Measurements from ENCODE around the gene ACOX1.

ACOX1 gene

DNA sequence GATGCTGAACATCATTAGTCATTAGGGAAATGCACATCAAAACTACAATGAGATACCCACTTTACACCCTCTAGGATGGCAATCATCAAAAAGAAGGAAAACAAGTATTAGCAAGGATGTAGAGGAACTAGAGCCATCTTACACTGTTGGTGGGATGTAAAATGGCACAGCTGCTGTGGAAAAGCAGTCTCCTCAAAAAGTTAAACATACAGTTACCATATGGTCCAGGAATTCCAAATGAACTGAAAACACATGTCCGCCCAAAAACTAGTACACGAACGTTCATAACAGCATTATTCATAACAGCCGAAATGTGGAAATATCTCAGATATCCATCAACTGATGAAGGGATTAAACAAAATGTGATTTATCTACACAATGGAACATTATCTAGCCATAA, 45.2 kb downstream of the ACOX1 start:
- no peak for DNase-seq (ENCODE audit: low read depth)

DNA sequence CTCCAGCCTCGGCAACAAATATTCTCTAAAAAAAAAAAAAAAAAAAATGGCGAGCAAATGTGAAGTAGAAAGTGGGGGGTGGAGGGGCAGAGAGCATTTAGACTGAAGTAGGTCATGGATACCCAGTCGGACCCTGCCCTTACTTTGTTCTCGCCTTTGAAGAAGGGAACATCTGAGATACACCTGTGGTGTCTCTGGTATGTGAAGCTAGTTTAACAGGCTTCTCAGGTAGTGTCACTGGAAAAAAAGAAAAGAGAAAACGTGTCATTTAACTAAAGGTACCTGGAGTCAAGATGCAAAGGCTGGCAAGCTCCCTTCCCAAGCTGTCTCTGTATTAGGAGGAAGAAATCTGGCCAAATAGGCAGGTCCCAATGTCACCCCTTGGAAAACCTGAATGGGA, 46.1 kb downstream of the ACOX1 start:
- no peak for DNase-seq (ENCODE audit: low read depth)

DNA sequence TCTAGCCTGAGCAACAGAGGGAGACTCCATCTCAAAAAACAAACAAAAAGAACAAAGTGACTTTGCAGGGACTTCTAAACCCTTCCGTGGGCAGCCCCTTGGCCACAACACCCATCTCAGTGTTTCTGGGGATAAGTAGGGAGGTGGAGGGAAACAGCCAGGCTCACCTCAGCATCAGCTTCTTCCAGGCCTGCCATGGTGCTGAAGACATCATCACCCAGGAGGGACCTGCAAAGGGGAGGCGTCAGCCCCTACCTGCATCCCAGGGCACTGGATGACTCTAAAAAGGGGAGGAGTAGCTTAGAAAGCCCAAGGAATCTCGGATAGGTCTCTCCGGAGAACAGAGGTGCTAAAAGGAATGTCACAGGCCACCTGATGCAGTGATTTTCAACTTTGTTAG, 47.9 kb downstream of the ACOX1 start:
- DNase-seq (ENCODE audit: low read depth): no peak

DNA sequence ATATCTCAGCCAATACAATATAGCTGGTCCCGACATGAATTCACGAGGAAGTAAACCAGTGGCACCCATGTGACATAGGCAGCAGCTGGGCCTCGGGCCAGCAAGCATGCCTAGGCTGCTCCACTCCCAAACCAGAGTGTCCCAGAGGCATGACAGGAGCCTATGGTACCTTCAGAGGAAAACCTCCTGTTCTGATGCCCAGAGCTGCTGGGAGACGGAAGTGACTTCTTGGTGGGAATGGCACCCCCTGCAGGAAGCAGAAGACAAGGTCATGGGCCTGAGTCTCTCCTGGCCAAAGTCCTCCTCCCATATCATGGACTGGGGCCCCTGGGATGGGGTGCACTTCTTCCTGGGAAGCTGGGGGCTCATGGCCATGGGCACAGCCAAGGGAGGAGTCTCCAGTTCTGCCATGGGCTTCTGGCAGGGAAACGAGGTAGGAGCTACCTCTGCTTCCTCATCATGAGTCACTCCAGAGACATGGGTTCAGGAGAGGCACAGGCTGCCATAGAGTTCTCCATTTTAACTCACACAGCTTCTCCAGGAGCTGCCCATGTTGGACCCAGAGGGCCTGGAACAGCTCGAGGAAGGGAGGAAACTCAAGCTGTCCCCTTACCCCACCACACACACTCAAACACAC, 51.6 kb downstream of the ACOX1 start:
- DNase-seq (ENCODE audit: low read depth): no peak

DNA sequence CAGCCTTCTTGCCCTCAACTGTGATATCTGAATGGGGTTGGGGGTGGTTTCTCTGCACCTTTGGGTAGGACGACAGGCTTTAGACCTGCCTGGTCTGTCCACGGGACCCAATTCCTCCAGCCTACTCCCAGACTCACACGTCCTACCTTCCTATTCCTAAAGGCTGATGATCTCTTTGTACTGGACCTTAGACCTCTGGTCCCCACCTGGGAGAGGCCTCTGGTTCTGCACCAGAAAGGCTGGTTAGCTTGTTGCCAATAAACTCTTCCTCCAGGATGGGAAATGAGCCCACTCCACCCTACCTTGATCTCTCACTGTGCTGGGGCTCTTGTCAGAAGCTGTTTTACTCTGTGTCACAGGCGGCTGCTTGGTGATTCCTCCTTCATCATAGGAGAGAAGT, 52.5 kb downstream of the ACOX1 start:
- no peak for DNase-seq (ENCODE audit: low read depth)

DNA sequence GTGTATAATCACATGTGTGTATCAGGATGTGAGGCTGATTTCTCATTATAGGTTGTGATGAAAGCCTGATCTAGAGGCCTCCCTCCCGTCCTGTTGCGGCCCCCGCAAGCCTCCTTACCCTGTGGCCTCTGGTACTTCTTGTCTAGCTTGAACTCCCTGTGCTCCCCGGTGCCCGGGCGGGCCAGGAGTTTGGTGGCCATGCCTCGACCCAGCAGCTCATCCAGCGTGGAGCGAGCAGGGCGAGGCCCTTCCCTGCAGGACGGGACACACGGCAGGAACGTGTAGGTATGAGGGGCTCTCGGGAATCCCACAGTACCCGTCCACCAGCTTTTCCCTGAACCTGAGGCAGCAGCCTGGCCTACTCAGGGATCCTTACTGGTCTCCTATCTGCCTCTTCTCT, 53.1 kb downstream of the ACOX1 start:
- DNase-seq (ENCODE audit: low read depth): no peak

DNA sequence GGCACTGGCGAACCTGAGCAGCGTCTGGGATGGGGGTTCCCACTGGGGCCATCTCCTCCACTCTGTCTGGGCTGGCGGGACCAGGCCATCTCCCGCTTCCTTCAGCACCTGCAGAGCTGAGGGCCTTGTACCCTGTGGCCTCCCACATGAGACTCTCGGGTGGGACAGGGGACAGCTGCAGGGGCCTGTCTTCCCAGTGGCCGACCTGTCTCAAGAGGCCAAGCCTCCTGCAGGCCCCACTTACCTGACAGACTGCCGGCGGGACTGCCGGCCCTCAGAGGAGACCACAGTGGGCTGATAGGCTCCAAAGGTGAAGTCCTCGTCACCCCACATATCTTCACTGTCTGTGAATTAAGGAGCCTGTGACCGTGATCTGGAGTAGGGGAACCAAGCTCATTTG, 53.9 kb downstream of the ACOX1 start:
- DNase-seq (ENCODE audit: low read depth): no peak

DNA sequence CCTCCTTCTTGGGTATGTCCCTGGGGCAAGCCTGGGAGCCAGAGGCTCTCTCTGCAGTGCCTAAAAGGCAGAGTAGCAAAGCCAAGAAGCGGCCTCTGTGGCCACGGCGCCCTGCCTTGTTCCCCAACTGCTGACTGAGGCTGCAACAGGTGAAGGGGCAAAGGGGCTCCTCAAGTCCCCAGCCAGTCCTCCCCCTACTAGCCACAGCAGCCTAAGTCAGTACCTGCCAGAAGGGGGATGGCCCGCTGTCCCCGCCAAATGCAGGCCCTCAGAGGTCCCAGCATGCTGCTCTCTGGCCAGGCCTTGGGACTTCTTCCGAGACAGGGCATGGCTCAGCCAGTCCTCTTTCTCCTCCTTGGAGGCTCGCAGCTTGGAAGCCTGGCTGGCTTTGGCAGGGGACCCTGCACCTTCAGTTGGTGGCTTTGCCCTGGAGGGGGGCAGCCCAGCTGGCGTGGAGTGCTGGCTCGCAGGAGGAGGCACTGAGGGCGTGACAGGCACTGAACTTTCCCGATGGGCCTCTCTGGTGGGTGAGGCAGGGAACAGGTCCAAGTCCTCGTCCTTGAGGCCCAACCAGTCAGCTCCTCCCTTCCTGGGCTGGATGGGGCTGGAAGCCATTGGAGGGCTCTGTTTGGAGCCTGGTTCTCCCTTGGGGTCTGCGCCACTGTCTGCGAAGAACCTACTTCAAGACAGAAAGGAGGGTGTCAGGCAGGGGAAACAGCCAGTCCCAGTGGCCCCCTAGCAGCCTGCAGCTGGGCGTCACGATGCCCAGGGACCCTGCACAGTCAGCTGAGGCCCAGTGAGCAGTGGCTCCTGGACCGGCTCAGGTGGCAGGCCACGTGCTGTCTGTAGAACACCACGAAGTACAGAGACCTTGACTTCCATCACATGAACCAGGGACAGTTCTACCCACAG, 55.7 kb downstream of the ACOX1 start:
- DNase-seq (ENCODE audit: low read depth): no peak

DNA sequence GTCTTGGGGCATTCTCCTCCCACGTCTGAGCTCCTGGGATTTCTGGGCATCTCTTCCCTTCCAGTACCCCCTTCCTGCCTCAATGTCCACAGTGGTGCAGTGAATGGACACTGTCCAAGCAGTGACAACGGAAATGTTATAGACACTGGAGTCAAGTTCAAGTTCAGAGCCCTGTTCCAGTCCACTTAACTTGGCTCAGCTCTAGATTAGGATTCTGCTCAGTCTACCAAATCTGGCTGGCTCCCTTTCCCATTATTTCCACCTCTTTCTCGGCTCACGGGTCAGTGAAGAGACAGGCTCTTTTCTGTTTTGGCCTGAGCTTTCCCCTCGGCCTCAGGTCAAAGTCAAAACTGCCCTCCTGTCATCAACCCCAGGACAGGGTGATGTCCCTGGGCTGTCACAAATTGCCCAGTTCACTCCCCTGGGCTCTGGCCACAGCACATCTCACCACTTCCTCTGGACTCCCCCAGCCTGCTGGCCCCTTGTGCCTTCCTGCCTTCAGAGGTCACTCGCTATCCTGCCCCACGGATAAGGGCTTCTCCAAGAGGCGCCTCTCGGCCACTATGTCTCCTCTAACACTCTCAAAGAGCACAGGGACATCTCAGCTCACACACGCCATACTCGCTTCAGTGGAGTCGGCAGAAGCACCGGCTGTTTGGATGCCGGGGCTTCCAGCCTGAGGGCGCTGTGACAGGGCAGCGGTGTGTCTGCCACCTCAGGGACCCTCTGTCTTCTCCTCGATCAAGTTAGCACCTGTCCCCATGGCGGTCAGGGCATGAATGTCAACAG, 56.6 kb downstream of the ACOX1 start:
- DNase-seq (ENCODE audit: low read depth): no peak

DNA sequence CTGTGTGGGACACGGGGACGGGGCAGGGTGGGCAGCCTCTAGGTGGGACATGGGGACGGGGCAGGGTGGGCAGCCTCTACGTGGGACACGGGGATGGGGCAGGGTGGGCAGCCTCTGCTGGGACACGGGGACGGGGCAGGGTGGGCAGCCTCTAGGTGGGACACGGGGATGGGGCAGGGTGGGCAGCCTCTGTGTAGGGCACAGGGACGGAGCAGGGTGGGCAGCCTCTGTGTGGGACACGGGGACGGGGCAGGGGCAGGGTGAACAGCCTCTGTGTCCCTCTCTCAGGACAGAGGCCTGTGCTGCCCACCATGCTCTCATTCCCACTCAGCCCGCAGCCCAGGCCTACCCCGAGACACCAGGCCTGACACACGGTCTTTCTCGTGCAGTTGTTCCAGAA, 57.4 kb downstream of the ACOX1 start:
- DNase-seq (ENCODE audit: low read depth): no peak

DNA sequence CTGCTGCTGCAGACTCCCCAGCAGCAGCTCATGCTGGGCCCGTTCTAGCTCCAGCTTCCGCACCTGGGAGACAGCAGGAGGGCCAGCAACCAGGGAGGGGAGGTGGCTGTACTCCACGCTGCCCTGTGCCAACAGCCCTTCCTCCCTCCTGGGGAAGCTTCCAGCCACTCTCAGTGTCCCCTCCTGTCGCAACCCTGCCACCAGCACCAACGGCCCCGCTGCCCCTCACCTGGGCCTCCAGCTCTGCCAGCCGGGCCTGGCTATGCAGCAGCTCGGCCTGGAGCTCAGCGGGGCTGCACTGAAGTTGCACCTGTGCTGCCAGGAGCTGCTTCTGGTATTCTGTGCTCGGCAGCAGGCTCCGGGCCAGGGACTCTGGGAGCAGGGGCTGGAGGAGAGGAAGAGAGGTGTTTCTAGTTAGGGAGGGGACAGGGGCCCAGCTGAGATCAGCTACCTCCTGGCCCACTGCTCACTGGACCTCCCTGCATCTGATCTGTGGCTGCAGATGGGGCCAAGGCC, 58.9 kb downstream of the ACOX1 start:
- no peak for DNase-seq (ENCODE audit: low read depth)

DNA sequence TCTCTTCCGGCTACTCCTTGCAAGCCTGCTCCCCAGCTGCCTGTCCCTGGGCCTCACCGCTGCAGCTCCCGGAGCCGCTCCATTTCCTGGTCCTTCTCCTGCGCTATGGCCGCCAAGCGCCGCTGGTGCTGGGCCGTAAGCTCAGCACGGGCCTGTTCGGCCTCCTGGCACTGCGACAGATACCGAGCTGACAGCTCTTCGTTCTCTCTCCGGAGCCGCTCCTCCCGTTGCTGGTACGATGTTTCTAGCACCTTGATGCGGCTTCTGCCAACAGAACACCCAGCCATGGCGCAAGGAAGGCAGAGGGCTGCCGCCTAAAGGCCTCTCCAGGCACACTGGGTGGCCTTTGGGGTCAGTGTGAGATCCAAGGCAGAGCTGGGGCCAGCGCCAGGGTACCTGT, 59.4 kb downstream of the ACOX1 start:
- no peak for DNase-seq (ENCODE audit: low read depth)

DNA sequence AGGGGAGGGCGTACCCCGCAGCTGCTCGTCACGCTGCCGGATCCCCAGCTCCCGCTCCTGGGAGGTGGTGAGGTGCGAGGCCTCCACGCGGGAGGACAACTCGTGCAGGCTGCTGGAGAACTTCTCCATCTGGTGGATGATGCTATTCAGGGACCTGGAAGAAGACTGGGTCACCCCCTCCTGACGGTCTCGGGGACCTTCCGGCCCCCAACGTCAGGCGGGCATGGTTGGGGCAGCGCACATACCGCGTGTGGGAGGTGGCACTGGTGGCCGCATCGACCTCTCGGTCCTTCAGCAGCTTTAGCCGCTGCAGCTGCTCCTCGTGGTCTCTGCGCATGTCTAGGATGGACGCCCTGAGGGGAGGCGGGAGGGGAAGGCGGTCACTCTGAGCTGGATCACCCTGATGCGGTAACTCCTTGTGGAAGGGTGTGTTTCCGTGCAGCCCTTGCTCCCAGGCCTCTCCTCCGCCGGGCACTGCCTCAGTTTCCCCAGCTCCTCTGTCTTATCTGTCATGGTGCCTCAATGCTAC, 61.0 kb downstream of the ACOX1 start:
- no peak for DNase-seq (ENCODE audit: low read depth)

DNA sequence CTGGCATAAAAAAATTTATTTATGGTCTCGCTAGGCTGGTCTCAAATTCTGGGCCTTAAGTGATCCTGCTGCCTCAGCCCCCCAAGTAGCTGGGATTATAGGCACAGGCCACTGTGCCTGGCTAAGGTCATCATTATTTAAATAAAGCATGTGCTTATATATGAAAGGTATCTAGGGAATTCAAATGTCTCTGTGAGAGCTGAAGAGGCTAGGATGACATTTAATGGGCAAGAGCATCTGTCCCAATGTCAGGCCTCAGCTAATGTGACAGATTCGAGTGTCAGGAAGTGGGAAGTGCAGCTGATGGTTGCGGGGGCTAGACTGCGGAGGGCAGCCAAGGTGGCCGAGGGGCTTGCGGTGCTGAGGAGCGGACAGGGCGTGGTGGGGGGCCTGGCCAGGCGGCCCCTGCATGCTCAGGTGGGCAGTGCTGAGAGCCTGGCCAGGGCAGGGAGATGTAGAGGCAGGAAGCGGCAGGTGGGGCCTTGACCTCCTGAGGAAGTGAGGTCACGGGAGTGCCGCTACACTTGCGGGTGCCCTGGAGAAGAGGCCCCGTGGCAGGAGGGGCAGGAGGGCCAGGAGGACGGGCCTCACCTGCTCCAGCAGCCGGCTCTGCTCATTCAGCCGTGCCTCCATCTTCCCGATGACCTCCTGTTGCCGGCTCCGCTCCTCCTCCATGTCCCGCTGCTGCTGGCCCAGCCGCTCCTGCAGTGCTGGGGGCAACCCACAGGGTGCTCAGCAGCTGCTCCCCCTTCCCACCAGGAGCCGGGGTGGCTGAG, 61.6 kb downstream of the ACOX1 start:
- DNase-seq (ENCODE audit: low read depth): no peak

DNA sequence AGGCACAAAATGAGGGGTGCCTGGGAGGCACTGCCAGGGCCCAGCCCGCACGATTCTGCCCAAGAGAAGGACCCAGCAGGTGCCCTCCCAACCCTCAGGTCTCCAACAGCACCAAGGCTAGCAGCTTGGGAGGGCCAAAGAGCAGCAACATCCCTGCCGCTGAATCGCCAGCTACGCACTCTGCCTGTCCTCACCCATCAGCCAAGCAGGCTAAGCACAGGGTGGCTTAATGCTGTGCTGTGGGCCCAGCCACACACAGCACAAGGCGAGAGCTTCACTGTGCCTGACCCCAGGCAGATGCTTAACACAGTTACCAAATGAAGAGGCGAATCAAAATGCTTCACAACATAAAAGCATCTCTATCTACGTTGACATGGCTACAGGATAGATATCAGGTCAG, 63.7 kb downstream of the ACOX1 start:
- no peak for DNase-seq (ENCODE audit: low read depth)

DNA sequence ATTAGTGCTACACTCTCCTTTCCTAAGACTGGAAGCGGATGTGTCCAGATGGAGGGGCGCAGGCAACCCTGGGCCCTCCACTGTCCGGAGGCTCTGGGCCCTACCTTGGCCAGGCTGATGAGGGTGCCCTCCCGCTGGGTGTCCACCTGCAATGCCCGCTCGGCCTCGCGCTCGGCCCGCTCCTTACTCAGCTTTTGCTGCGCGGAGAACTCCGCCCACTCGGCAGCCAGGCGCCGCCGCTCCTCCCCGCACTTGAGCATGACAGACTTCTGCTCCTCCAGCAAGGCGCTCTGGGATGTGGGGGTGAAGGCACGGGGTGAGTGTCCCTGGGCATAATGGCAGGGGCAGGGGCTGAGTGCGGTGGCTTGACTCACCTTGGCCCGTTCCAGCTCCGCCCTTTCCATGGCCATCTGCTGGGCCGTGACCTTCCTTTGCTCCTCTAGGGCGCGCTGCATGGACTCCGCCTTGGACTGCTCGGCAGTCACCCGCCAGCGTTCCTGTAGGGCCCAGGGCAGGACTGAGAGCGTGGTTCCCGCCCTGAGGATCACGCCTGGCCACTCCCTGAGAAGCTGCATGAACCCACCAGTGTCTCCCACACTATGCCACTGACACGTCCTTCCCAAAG, 64.2 kb downstream of the ACOX1 start:
- no peak for DNase-seq (ENCODE audit: low read depth)

DNA sequence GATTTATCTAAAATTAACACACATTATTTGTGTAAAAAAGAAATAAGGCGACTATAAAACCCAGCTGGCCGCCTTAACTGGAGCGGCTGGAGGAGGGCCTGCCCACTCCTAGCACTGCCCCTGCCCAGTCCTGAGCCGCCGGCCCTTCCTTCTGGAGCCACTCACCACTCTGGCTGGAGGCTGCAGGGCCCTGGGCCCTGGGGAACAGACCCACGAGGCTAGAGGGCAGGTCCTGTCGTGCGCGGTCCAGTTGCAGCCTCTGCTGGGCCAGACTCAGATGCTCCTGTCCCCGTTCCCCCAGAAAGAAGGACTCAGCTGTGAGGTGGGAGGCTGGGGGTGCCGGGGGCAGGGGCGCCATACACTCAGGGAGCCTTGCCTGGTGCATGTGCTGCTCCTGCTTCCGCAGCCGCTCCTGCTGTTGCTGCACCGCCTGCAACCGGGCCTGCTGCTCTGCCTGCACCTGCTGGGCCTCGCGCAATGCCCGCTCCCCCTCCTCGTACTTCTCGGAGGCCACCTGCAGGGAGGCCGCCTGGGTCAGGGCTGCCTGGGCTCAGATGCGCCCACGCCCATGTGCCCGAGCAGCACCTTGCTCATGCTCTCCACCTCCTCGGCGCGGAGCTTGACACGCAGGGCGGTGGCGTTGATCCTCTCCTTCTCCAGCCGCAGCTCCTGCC, 65.3 kb downstream of the ACOX1 start:
- DNase-seq (ENCODE audit: low read depth): no peak

DNA sequence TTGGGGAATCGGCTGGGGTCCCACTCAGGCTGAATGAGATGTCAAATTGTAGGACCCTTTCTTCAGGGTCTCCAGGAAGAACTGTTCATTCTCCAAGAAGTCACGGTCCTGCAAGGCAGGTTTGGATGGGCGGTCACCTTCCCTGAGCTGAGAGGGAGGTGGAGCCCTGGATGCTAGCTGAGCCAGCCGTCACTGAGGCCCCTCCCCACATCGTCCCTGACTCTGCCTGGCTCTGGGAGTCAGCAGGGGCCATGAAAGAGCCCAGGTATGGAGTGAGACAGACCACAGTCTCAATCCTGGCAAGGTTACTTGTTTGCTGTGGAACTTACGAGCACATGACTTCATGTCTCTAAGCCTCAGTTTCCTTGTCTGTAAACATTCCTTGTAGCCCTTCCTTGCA, 68.3 kb downstream of the ACOX1 start:
- no peak for DNase-seq (ENCODE audit: low read depth)

DNA sequence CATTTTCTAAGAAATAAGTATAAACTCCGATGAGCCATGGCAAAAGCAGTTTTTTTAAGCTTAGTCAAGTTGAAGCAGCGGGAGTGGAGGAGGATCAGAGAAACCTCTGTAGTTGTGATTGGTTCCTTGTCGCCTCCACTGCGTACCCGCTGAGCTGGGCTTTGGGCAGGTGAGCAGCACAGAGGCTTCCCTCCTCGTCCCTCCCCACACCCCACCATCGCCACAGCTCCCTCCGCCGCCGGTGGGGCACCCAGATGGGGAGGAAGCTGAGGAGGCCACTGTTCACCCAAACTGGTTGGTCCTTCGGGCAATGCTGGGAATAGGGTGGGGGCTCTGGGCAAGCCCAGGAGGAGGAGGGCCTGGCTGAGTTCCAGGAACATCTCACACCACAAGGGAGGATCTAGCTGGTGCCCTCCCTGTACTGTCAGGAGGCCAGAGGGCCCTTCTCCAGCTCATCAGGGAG, 69.1 kb downstream of the ACOX1 start:
- no peak for DNase-seq (ENCODE audit: low read depth)

DNA sequence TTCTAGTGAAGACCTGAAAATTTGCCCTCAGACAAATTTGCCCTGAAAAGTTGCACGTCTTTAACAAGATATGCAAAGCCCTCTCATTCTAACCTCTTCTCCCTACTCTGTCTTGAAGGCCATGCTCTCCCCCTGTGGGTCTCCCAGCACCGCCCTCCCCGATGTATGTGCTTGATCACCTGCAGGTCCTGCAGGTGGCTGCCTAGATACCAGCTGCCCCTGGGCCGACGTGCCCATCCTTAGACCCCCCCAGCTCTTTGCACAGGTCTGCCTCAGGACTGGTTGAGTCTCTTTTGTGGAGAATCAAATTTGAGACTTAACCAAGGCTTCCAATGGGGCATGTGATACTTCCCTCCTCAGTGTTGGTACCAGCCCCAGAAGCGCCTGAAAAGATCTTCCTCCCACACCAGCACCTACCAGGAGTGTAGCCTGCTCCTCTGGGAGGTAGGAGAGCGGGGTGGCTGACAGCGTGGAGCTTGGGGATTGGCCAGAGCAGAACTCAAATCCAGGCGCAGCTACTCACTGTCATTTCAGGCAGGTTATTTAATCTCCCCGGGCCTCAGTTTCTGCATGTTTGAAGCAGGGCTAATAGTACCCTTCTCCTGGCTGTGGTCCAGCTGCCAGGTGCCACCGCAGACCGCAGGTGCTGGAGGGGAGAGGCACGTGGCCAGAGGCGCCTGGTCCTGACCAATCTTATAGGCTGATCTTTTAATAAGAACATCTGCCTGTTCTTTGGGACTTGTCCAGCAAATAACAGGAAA, 69.7 kb downstream of the ACOX1 start:
- no peak for DNase-seq (ENCODE audit: low read depth)

All from HS-5 (cell line).